Effector memory CD8-positive, alpha-beta T cell (primary cell): ENCODE measurements around the gene IMPDH2.
A peak's percentile ranks its signal among the peaks of the same experiment; 100 is the strongest.
"Not testable (repeated sequence)": the region's sequence is repeated elsewhere in the genome, so short reads cannot be mapped to it uniquely, and the experiment has no call there.

ENCODE experiments used
- ATAC-seq: fragments of 150-1000 bp; cut with Tn5 transposase; replicated peaks from 2 replicates; pipeline ENCODE4 v1.10.0; 2021; ENCODE audit warnings: mild to moderate bottlenecking, moderate library complexity
- DNase-seq, 3 experiments: peaks; one replicate each; pipeline ENCODE4 v3.0.0; 2021
- H3K27ac Mint-ChIP-seq, 2 donors: one replicate each; pipeline ENCODE4 v1.8.0; 2022; ENCODE audit warnings: mild to moderate bottlenecking in 2 of 2, mixed read lengths in 2 of 2, moderate library complexity in 2 of 2
- H3K27me3 Mint-ChIP-seq, 2 donors: one replicate each; pipeline ENCODE4 v1.8.0; 2022; ENCODE audit warnings: mixed read lengths in 2 of 2
- H3K36me3 Mint-ChIP-seq: one replicate; pipeline ENCODE4 v1.8.0; 2022; ENCODE audit warnings: mild to moderate bottlenecking, moderate library complexity, mixed read lengths; ENCODE audit not compliant: insufficient read depth
- H3K4me1 Mint-ChIP-seq, 2 donors: one replicate each; pipeline ENCODE4 v1.8.0; 2022; ENCODE audit warnings: low read depth in 2 of 2, mixed read lengths in 2 of 2
- H3K4me3 Mint-ChIP-seq, 2 donors: one replicate each; pipeline ENCODE4 v1.8.0; 2022; ENCODE audit warnings: mild to moderate bottlenecking in 2 of 2, mixed read lengths in 2 of 2, moderate library complexity in 2 of 2
- H3K9me3 Mint-ChIP-seq, 2 donors: one replicate each; pipeline ENCODE4 v1.8.0; 2022; ENCODE audit warnings: mixed read lengths in 2 of 2

The IMPDH2 gene

GRCh38 chr3:49017971-49018706 is 11.1 kb downstream of the IMPDH2 start, which contains the start of gene DALRD3:
DALRD3 (minus strand) TSS chr3:49018580; CDS start chr3:49018564, 16 bp downstream.
- no peaks in the 10 kb centered on the region for H3K27me3 Mint-ChIP-seq
- ATAC-seq (peak; percentile 23), DNase-seq (peak in 2 of 3 experiments; percentile 54 to 57)
- H3K27ac Mint-ChIP-seq: peak within 1 kb of the TSS; percentile 76 to 83
- peaks cover 47% of the 10 kb centered on the region for H3K36me3 Mint-ChIP-seq
- peak within 1 kb of the TSS; percentile 91 to 96 for H3K4me3 Mint-ChIP-seq
- no peaks in the 10 kb centered on the region for H3K9me3 Mint-ChIP-seq
- peaks cover 13 to 48% of the 10 kb centered on the region in 2 donors for H3K4me1 Mint-ChIP-seq

- peaks cover 8 to 43% of the 10 kb centered on the region in 2 donors for H3K4me1 Mint-ChIP-seq
- no peaks in the 10 kb centered on the region for H3K9me3 Mint-ChIP-seq
- ATAC-seq: no peak
- no peaks in the 10 kb centered on the region for H3K27me3 Mint-ChIP-seq
- H3K36me3 Mint-ChIP-seq: peaks cover 46% of the 10 kb centered on the region
- no peak for DNase-seq
- H3K27ac Mint-ChIP-seq: peak overlapping the region; percentile 76 to 83
- H3K4me3 Mint-ChIP-seq: peak overlapping the region; percentile 86 to 91
Observed at GRCh38 chr3:49017229-49017970, 11.8 kb downstream of the IMPDH2 start.

DNA sequence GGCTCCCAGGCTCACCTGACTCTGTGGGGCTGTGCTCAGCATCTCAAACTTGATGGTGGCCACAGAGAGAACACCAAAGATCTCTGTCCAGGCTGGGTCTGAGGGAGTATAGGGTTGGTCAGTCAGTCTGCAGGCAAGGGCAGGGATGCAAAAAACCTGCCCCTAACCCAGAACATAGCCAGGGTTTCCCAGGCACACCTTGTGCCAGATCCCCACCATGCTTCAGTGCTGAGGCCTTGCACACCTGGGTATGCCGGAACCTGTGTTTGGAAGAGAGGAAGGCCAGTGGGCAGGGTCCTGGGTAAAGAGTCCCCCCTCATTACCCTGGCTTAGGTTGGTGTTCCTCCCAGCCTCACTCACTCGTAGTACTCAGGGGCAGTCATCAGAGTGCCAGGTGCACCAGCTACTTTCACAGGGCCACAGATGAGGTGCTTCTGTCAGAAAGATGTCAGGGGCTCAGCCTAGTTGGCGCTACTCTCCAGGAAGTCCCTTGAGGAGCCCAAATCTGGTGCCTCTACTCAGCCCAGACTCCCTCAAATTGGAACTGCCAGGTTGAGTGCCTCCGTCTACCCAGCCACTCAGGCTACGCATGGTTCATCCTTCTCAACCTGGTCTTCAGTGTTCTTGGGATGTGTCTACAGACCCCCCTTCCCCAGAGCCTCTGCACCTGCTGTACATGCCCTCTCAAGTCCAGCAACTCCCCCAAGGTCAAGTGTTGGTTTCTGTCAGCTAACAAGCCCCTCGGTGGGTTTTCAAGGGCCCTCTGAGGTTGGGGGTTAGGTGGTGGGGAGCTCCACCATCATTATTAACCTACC is 12.6 kb downstream of the IMPDH2 start:
- no peak for DNase-seq
- peak overlapping the region in 1 of 2 donors; percentile 91 for H3K4me3 Mint-ChIP-seq
- H3K27me3 Mint-ChIP-seq: no peaks in the 10 kb centered on the region
- H3K4me1 Mint-ChIP-seq: peaks cover 12 to 41% of the 10 kb centered on the region in 2 donors
- no peak for ATAC-seq
- H3K36me3 Mint-ChIP-seq: peaks cover 47% of the 10 kb centered on the region
- H3K9me3 Mint-ChIP-seq: no peaks in the 10 kb centered on the region
- H3K27ac Mint-ChIP-seq: peak overlapping the region; percentile 76 to 83

GRCh38 chr3:49015765-49016164 is 13.4 kb downstream of the IMPDH2 start:
- no peak for DNase-seq
- H3K4me1 Mint-ChIP-seq: peaks cover 15 to 41% of the 10 kb centered on the region in 2 donors

DNA sequence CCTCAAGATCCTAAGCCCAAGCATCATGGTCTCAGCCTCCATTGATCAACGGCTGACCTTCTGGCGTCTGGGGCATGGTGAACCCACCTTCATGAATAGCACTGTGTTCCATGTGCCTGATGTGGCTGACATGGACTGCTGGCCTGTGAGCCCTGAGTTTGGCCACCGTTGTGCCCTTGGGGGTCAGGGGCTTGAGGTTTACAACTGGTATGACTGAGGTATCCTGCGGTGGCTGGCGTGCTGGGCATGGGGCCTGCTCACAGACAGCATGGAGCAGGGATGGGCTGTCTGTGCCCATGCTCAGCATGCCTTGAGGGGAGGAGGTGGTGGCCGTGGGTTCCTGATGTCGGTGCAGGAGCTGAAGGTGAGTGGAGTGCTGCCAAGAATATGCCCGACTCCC is 14.1 kb downstream of the IMPDH2 start:
- no peaks in the 10 kb centered on the region for H3K27me3 Mint-ChIP-seq
- peak overlapping the region in 1 of 2 donors; percentile 84 for H3K27ac Mint-ChIP-seq

More at GRCh38 chr3:49015765-49016164, 13.4 kb downstream of the IMPDH2 start:
- H3K4me3 Mint-ChIP-seq: peak overlapping the region in 1 of 2 donors; percentile 36
- peaks cover 45% of the 10 kb centered on the region for H3K36me3 Mint-ChIP-seq
- H3K27ac Mint-ChIP-seq: peak overlapping the region in 1 of 2 donors; percentile 84
- H3K27me3 Mint-ChIP-seq: no peaks in the 10 kb centered on the region
- no peak for ATAC-seq
- no peaks in the 10 kb centered on the region for H3K9me3 Mint-ChIP-seq

DNA sequence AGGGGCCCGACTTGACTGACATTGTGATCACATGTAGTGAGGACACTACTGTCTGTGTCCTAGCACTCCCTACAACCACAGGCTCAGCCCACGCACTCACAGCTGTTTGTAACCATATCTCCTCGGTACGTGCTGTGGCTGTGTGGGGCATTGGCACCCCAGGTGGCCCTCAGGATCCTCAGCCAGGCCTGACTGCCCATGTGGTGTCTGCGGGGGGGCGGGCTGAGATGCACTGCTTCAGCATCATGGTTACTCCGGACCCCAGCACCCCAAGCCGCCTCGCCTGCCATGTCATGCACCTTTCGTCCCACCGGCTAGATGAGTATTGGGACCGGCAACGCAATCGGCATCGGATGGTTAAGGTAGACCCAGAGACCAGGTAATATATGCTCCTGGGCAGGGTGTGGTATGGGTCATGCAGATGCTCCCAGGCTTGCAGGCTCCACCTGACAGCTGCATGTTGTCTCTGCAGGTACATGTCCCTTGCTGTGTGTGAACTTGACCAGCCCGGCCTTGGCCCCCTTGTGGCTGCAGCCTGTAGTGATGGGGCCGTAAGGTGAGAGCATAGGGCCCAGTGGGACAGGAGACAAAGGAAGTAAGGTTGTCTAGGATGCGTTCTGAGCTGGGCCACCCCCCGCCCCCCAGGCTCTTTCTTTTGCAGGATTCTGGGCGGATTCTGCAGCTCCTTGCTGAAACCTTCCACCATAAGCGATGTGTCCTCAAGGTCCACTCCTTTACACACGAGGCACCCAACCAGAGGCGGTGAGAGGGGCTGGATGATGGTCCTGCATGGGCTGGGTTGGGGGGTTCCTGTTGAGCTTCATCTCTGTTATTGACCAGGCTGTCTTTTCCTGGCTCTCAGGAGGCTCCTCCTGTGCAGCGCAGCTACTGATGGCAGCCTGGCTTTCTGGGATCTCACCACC is 15.2 kb downstream of the IMPDH2 start:
- DNase-seq: no peak
- H3K4me3 Mint-ChIP-seq: no peak overlapping the region

More for the DNA sequence above, 14.1 kb downstream of the IMPDH2 start:
- DNase-seq (no peak), ATAC-seq (no peak)
- H3K4me1 Mint-ChIP-seq: peaks cover 12 to 35% of the 10 kb centered on the region in 2 donors
- H3K36me3 Mint-ChIP-seq: peaks cover 45% of the 10 kb centered on the region
- no peak overlapping the region for H3K4me3 Mint-ChIP-seq
- no peaks in the 10 kb centered on the region for H3K9me3 Mint-ChIP-seq

GRCh38 chr3:49013113-49013737 is 16.0 kb downstream of the IMPDH2 start:
- Mint-ChIP-seq H3K9me3 (no peaks in the 10 kb centered on the region), H3K27me3 (no peaks in the 10 kb centered on the region), H3K27ac (no peak overlapping the region), H3K36me3 (peaks cover 48% of the 10 kb centered on the region), H3K4me1 (peaks cover 21 to 38% of the 10 kb centered on the region in 2 donors), H3K4me3 (no peak overlapping the region)
- DNase-seq (no peak), ATAC-seq (no peak)

More for the DNA sequence above, 15.2 kb downstream of the IMPDH2 start:
- Mint-ChIP-seq H3K4me1 (peaks cover 18 to 38% of the 10 kb centered on the region in 2 donors), H3K27ac (no peak overlapping the region), H3K27me3 (no peaks in the 10 kb centered on the region), H3K36me3 (peaks cover 49% of the 10 kb centered on the region), H3K9me3 (no peaks in the 10 kb centered on the region)
- ATAC-seq: peak; percentile 26

- no peaks in the 10 kb centered on the region for H3K27me3 Mint-ChIP-seq
- no peak overlapping the region for H3K27ac Mint-ChIP-seq
- ATAC-seq: no peak
- H3K4me1 Mint-ChIP-seq: peaks cover 26 to 40% of the 10 kb centered on the region in 2 donors
- no peaks in the 10 kb centered on the region for H3K9me3 Mint-ChIP-seq
- DNase-seq: no peak
- H3K36me3 Mint-ChIP-seq: peaks cover 55% of the 10 kb centered on the region
- H3K4me3 Mint-ChIP-seq: no peak overlapping the region
Observed at GRCh38 chr3:49012441-49013017, 16.7 kb downstream of the IMPDH2 start.

DNA sequence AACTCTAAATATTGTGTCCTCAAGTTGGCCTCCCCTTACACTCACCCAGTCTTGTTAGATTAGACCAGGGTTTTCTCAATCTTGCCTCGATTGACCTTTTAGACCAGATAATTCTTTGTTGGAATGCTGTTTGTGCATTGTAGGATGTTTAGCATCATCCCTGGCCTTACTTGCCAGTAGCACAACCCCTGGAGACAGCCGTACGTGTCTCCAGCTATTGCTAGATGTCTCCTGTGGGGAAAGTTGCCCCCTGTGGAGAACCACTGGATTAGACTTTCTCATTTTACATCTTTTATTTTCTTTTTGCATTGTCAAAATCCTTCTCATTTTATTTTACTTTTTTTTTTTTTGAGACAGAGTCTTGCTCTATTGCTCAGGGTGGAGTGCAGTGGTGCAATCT is 19.8 kb downstream of the IMPDH2 start:
- Mint-ChIP-seq H3K9me3 (no peaks in the 10 kb centered on the region), H3K4me3 (peak overlapping the region in 1 of 2 donors; percentile 55), H3K4me1 (peaks cover 33% of the 10 kb centered on the region in 2 donors), H3K27ac (peak overlapping the region in 1 of 2 donors; percentile 98), H3K27me3 (no peaks in the 10 kb centered on the region), H3K36me3 (peaks cover 52% of the 10 kb centered on the region)
- DNase-seq (no peak), ATAC-seq (no peak)

DNA sequence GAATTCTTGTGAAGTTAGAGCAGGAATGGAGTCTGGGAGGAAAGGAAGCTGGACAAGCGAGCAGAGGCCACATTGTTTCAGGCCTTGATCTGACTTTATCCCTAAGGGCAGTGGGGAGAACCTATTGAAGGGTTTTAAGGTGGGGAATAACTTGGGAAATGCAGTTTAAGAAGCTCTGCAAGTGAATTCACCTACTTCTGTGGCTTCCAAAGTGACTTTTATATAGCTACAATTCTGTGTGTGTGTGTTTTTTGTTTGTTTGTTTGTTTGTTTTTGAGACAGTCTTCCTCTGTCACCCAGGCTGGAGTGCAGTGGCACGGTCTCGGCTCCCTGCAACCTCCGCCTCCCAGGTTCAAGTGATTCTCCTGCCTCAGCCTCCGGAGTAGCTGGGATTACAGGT is 20.6 kb downstream of the IMPDH2 start:
- not testable (repeated sequence) for H3K9me3 Mint-ChIP-seq, H3K27me3 Mint-ChIP-seq, DNase-seq, ATAC-seq
- H3K4me3 Mint-ChIP-seq: peak overlapping the region; percentile 98 to 99
- peak overlapping the region in 1 of 2 donors; percentile 98 for H3K27ac Mint-ChIP-seq
- peaks cover 46% of the 10 kb centered on the region for H3K36me3 Mint-ChIP-seq
- H3K4me1 Mint-ChIP-seq: peaks cover 28 to 33% of the 10 kb centered on the region in 2 donors

- peak; percentile 47 for ATAC-seq
- Mint-ChIP-seq H3K27ac (peak overlapping the region; percentile 97 to 98), H3K36me3 (peaks cover 42% of the 10 kb centered on the region), H3K4me1 (peaks cover 21 to 33% of the 10 kb centered on the region in 2 donors), H3K4me3 (peak overlapping the region; percentile 98 to 99), H3K27me3 (no peaks in the 10 kb centered on the region), H3K9me3 (no peaks in the 10 kb centered on the region)
- peak; percentile 73 to 80 (median 77) for DNase-seq
Observed at GRCh38 chr3:49007771-49008528, 21.2 kb downstream of the IMPDH2 start.
